ENCODE measurements around the gene EIF4G3.

DNA sequence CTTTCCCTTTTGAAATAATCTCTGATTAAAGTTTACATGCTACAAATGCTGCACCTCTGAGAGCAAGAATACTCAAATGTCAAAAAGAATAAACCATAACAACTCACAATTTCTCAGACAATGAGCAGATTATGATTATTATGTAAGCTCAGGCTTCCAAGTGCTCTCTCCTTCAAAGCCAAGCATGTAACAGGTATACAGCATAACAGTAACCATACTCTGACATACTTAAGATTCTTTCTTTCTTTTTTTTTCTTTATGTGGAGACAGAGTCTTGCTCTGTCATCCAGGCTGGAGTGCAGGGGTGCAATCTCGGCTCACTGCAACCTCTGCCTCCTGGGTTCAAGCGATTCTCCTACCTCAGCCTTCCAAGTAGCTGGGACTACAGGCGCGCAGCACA is 155.4 kb downstream of the EIF4G3 start:
- TF ChIP-seq, protein P1, sequence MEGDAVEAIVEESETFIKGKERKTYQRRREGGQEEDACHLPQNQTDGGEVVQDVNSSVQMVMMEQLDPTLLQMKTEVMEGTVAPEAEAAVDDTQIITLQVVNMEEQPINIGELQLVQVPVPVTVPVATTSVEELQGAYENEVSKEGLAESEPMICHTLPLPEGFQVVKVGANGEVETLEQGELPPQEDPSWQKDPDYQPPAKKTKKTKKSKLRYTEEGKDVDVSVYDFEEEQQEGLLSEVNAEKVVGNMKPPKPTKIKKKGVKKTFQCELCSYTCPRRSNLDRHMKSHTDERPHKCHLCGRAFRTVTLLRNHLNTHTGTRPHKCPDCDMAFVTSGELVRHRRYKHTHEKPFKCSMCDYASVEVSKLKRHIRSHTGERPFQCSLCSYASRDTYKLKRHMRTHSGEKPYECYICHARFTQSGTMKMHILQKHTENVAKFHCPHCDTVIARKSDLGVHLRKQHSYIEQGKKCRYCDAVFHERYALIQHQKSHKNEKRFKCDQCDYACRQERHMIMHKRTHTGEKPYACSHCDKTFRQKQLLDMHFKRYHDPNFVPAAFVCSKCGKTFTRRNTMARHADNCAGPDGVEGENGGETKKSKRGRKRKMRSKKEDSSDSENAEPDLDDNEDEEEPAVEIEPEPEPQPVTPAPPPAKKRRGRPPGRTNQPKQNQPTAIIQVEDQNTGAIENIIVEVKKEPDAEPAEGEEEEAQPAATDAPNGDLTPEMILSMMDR (conservative IDR thresholded peaks at IDR 0.05 in 1 of 2, IDR thresholded peaks at IDR 0.05 in 1 of 2; ENCODE audit: low read depth in 1 of 2, low read length in 2 of 2), result no peak
- no peak for TF ChIP-seq EZH2 (IDR thresholded peaks at IDR 0.05; ENCODE audit: low read length, missing control alignments)
